ENCODE measurements around the gene PRPF40B.

Gene PRPF40B

DNA sequence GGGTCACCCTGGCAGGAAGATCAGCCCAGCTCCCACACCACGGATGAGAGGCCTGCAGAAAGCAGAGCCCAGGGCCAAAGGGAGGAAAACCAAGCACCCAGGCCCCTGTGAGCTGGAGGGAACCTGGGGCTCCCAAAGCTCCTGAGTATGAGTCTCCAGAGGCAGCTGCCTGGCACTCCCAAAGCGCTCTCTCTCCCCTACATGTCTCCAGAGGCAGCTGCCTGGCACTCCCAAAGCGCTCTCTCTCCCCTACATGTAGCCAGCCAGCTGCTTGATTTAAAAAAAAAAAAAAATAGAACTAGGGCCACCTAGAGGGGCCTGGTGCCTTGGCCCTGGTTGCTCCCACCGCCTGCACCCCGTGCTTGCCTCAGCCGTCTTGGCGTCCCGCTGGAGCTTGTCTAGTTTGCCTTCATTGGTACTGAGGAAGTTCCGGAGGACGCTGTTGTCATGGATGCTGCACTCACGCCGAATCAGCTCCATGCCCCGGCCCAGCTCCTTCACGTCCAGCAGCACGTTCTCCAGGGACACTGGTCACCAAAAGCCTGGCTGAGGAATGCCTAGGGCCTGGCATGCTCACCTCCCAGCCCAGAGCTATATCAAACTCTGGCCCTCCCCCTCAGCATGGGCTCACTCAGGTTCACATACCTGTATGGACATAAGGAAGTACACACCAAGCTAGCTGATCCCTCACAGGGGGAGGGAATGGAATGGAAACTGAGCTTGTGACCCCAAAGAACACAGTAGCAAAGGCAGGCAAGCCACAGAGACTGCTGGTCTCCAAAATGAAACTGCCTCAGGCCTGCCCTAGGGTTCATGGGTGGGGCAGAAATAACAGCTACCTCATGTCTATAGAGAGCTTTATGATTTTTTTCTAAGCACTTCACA, 24.7 kb downstream of the PRPF40B start:
- no peak overlapping the region for H3K4me3 Mint-ChIP-seq
- H3K27me3 Mint-ChIP-seq, result no peaks in the 10 kb centered on the region
- H3K9me3 Mint-ChIP-seq, result no peaks in the 10 kb centered on the region
- H3K4me1 Mint-ChIP-seq (ENCODE audit: low read depth in 2 of 2), result peaks cover 23 to 25% of the 10 kb centered on the region in 2 donors
- DNase-seq (no peak), ATAC-seq (replicated peaks) (no peak)
- H3K36me3 Mint-ChIP-seq (ENCODE audit: insufficient read depth), result peaks cover 14% of the 10 kb centered on the region
- peak overlapping the region; percentile 4 to 81 for H3K27ac Mint-ChIP-seq

DNA sequence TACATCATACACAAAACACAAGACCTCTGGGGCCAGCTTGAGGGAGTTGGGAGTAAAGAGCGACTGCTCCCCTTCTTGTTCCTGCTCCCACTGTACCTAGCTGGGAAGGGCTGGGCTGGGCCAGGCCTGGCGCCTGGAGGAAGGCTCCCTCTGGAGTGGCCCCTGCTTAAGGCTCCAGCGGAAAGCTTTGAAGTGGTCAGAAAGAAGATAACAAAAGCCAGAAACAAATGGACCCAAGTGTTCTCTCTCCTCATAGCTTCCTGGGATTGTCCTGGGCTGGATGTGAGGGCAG, 25.3 kb downstream of the PRPF40B start:
- peaks cover 13% of the 10 kb centered on the region for H3K36me3 Mint-ChIP-seq (ENCODE audit: insufficient read depth)
- no peak overlapping the region for H3K4me3 Mint-ChIP-seq
- ATAC-seq (replicated peaks) (no peak), DNase-seq (no peak)
- H3K4me1 Mint-ChIP-seq (ENCODE audit: low read depth in 2 of 2), result peaks cover 23 to 25% of the 10 kb centered on the region in 2 donors
- no peaks in the 10 kb centered on the region for H3K9me3 Mint-ChIP-seq
- H3K27me3 Mint-ChIP-seq, result no peaks in the 10 kb centered on the region
- H3K27ac Mint-ChIP-seq, result peak overlapping the region; percentile 4 to 81

GRCh38 chr12:49649445-49649844, 26.1 kb downstream of the PRPF40B start:
- H3K4me1 Mint-ChIP-seq (ENCODE audit: low read depth in 2 of 2), result peaks cover 20 to 25% of the 10 kb centered on the region in 2 donors
- ATAC-seq (replicated peaks) (no peak), DNase-seq (no peak)
- no peaks in the 10 kb centered on the region for H3K9me3 Mint-ChIP-seq
- H3K27ac Mint-ChIP-seq, result peak overlapping the region; percentile 4 to 82
- H3K27me3 Mint-ChIP-seq, result no peaks in the 10 kb centered on the region
- H3K36me3 Mint-ChIP-seq (ENCODE audit: insufficient read depth), result peaks cover 18% of the 10 kb centered on the region
- H3K4me3 Mint-ChIP-seq, result no peak overlapping the region

- Mint-ChIP-seq H3K27me3 (no peaks in the 10 kb centered on the region), H3K36me3 (ENCODE audit: insufficient read depth) (peaks cover 18% of the 10 kb centered on the region), H3K9me3 (no peaks in the 10 kb centered on the region), H3K27ac (peak overlapping the region; percentile 4 to 82), H3K4me3 (no peak overlapping the region), H3K4me1 (ENCODE audit: low read depth in 2 of 2) (peaks cover 16 to 21% of the 10 kb centered on the region in 2 donors)
- no peak for ATAC-seq (replicated peaks)
- no peak for DNase-seq
These were observed 26.5 kb downstream of the PRPF40B start for GRCh38 chr12:49649892-49650291.

DNA sequence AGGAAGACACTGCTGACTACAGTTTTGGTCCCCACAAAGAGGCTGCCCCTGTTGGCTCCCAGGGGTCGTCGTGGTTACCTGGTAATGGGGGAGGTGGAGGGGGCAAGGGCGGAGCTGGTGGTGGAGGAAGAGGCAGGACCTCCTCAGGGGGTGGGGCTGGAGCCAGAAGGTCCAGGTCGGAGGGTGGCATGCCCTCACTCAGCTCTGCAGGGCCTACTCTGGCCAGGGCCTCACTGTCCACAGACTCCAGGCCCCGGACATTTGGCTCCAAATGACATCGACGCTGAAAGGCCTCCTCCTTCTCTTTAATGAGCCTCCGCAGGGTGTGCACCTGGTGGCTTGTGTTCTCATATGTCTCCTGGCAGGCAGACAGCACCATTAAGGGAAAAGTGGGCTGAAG, 28.5 kb downstream of the PRPF40B start:
- Mint-ChIP-seq H3K4me1 (ENCODE audit: low read depth in 2 of 2) (peaks cover 9 to 10% of the 10 kb centered on the region in 2 donors), H3K4me3 (no peak overlapping the region), H3K27ac (peak overlapping the region in 1 of 2 donors; percentile 72), H3K9me3 (no peaks in the 10 kb centered on the region), H3K36me3 (ENCODE audit: insufficient read depth) (peaks cover 18% of the 10 kb centered on the region), H3K27me3 (no peaks in the 10 kb centered on the region)
- ATAC-seq (replicated peaks) (no peak), DNase-seq (no peak)

DNA sequence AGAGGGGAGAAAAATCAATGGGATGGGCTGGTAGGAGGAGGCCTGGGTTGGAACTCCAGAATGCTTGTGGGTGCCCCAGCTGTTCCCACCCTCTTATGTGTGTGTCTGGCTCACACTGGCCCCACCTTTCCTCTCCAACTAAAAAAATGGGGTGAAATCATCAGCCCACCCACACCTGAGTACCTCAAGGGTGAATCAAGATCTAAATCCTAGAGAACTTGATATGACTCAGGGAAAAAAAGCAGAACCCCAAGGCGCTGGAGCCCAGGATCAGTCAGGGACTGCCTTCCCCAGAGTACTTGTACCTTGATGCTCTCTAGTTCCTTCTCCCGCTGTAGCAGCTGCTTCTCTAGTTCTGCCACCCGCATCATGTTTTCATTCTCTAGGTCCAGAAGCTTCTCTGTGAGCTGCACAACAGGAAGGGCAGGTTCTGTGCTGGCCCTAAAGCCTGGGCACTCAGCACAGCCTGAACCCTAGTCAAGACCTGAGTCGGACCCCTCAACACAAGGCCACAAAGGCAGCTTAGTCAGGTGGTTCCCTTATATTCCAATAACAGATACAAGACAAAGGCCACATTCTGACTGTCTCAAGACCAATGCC, 29.7 kb downstream of the PRPF40B start:
- Mint-ChIP-seq H3K36me3 (ENCODE audit: insufficient read depth) (peaks cover 18% of the 10 kb centered on the region), H3K9me3 (no peaks in the 10 kb centered on the region), H3K27me3 (no peaks in the 10 kb centered on the region), H3K4me1 (ENCODE audit: low read depth in 2 of 2) (peaks cover 14 to 17% of the 10 kb centered on the region in 2 donors), H3K4me3 (no peak overlapping the region), H3K27ac (peak overlapping the region; percentile 44 to 72)
- DNase-seq (no peak), ATAC-seq (replicated peaks) (no peak)

DNA sequence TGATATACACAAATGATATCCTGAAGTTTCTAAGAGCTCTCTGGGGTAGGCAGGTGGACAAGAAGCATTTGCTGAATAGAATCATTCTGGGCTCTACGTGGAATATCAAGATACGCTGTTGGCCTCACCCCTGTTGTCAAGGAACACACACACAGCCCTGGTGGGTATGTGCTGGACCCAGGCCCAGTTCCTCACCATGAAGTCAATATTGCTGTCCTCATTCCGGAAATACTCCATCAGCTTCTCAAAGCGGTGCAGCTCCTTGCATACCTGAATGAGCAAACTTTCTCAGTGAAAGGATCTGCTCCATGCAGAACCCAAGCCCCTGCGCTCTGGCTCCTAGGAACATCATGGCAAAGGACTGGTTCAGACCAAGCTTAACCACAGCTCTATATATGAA, 31.4 kb downstream of the PRPF40B start:
- no peak for DNase-seq
- peak overlapping the region in 1 of 2 donors; percentile 6 for H3K27ac Mint-ChIP-seq
- no peaks in the 10 kb centered on the region for H3K27me3 Mint-ChIP-seq
- no peak for ATAC-seq (replicated peaks)
- no peaks in the 10 kb centered on the region for H3K9me3 Mint-ChIP-seq
- H3K36me3 Mint-ChIP-seq (ENCODE audit: insufficient read depth), result peaks cover 17% of the 10 kb centered on the region
- H3K4me3 Mint-ChIP-seq, result no peak overlapping the region
- peaks cover 9 to 11% of the 10 kb centered on the region in 2 donors for H3K4me1 Mint-ChIP-seq (ENCODE audit: low read depth in 2 of 2)

GRCh38 chr12:49655595-49656236, 32.4 kb downstream of the PRPF40B start:
- H3K27ac Mint-ChIP-seq, result peak overlapping the region; percentile 6 to 84
- H3K9me3 Mint-ChIP-seq, result no peaks in the 10 kb centered on the region
- H3K4me3 Mint-ChIP-seq, result no peak overlapping the region
- H3K4me1 Mint-ChIP-seq (ENCODE audit: low read depth in 2 of 2), result peaks cover 11 to 14% of the 10 kb centered on the region in 2 donors
- peaks cover 15% of the 10 kb centered on the region for H3K36me3 Mint-ChIP-seq (ENCODE audit: insufficient read depth)
- DNase-seq (no peak), ATAC-seq (replicated peaks) (no peak)
- no peaks in the 10 kb centered on the region for H3K27me3 Mint-ChIP-seq

DNA sequence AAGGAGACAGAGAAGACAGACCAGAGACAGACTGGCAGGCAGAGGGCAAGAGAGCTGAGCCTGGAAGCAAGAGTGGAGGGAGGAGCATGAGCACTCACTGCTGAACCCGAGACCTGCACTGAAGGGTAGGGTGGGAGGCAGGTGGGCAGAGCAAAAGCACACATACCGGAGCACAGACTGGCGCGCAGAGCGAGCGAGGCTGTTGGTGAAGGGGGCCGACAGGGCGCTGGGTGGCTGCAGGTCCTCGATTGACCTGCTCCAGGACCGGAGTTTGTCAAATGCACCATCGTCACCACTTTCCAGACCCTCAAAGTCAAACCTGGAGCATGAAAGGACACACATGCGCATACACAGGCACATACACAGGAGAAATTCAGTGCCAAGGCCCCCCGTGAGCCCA, 34.9 kb downstream of the PRPF40B start:
- Mint-ChIP-seq H3K4me1 (ENCODE audit: low read depth in 2 of 2) (peaks cover 31 to 36% of the 10 kb centered on the region in 2 donors), H3K4me3 (no peak overlapping the region), H3K9me3 (no peaks in the 10 kb centered on the region), H3K36me3 (ENCODE audit: insufficient read depth) (peaks cover 12% of the 10 kb centered on the region), H3K27ac (peak overlapping the region; percentile 65 to 84), H3K27me3 (no peaks in the 10 kb centered on the region)
- ATAC-seq (replicated peaks), result no peak
- no peak for DNase-seq

DNA sequence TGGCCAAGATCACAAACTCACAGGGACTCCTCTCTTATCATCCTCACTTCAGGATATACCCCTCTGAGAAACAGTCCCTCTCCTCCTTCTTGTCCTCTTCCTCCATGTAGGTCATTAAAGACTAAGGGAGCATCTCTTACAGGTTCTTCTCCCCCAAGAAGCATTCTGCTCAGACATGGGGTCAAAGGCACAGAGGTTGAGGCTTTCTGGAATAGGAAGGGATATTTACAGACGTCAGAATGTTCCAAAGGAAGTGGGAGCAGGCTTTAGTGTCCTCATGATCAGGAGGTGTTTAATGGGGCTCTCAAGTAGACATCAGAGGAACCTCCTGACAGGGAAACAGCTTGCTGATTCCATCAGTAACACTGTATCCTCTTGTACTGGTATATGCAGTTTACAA, 36.4 kb downstream of the PRPF40B start:
- no peak overlapping the region for H3K4me3 Mint-ChIP-seq
- H3K27me3 Mint-ChIP-seq, result no peaks in the 10 kb centered on the region
- peaks cover 45 to 48% of the 10 kb centered on the region in 2 donors for H3K4me1 Mint-ChIP-seq (ENCODE audit: low read depth in 2 of 2)
- DNase-seq (no peak), ATAC-seq (replicated peaks) (no peak)
- peaks cover 10% of the 10 kb centered on the region for H3K36me3 Mint-ChIP-seq (ENCODE audit: insufficient read depth)
- H3K9me3 Mint-ChIP-seq, result no peaks in the 10 kb centered on the region
- peak overlapping the region in 1 of 2 donors; percentile 35 for H3K27ac Mint-ChIP-seq

GRCh38 chr12:49661191-49661590, 37.8 kb downstream of the PRPF40B start:
- Mint-ChIP-seq H3K36me3 (ENCODE audit: insufficient read depth) (peaks cover 10% of the 10 kb centered on the region), H3K9me3 (no peaks in the 10 kb centered on the region), H3K27me3 (no peaks in the 10 kb centered on the region), H3K4me3 (peak overlapping the region; percentile 71 to 74), H3K4me1 (ENCODE audit: low read depth in 2 of 2) (peaks cover 53 to 58% of the 10 kb centered on the region in 2 donors), H3K27ac (peak overlapping the region; percentile 97 to 98)
- DNase-seq (no peak), ATAC-seq (replicated peaks) (no peak)

DNA sequence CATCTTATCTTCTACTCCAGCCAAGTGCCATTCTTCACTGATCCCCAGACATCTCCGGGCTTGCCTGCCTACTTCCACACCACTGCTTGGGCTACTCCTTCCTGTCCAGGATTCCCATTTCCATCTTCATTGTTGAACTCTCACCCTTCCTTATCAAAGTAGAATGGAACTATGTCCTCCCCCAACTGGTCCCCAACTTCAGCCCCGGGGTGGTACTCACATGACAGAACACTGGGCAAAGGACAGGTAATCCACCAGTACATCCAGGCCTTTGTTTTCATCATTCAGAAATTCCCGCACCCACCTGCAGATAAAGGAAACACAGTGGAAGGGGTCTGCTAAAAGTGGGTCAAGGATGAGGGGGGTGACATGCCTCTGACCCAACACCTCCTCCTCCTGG, 38.4 kb downstream of the PRPF40B start:
- Mint-ChIP-seq H3K4me1 (ENCODE audit: low read depth in 2 of 2) (peaks cover 53 to 60% of the 10 kb centered on the region in 2 donors), H3K27me3 (no peaks in the 10 kb centered on the region), H3K4me3 (peak overlapping the region; percentile 71 to 74), H3K36me3 (ENCODE audit: insufficient read depth) (peaks cover 10% of the 10 kb centered on the region), H3K9me3 (no peaks in the 10 kb centered on the region), H3K27ac (peak overlapping the region; percentile 97 to 98)
- ATAC-seq (replicated peaks) (no peak), DNase-seq (no peak)

GRCh38 chr12:49662998-49663843, 39.9 kb downstream of the PRPF40B start:
- H3K4me3 Mint-ChIP-seq, result peak overlapping the region; percentile 71 to 74
- H3K9me3 Mint-ChIP-seq, result no peaks in the 10 kb centered on the region
- peak; percentile 99 for ATAC-seq (replicated peaks)
- peak overlapping the region; percentile 97 to 98 for H3K27ac Mint-ChIP-seq
- peak; percentile 60 to 68 (median 64) for DNase-seq
- H3K27me3 Mint-ChIP-seq, result no peaks in the 10 kb centered on the region
- peaks cover 56 to 57% of the 10 kb centered on the region in 2 donors for H3K4me1 Mint-ChIP-seq (ENCODE audit: low read depth in 2 of 2)
- peaks cover 10% of the 10 kb centered on the region for H3K36me3 Mint-ChIP-seq (ENCODE audit: insufficient read depth)

All from effector memory CD8-positive, alpha-beta T cell (primary cell).